Kidney epithelial cell (primary cell): ENCODE data around the gene LENG8. TPM values are rescaled to one million over a fixed set of nuclear protein-coding genes. Genes with fewer than 3 reads are reported as not detected.

Experiments
- DNase-seq: peaks from one replicate; pipeline ENCODE4 v3.0.0-alpha.2; 2010; ENCODE audit warnings: low read depth
- H3K27me3 ChIP-seq: 2 replicates; pipeline ENCODE4 v1.6.0; 2011; ENCODE audit warnings: low read length; ENCODE audit not compliant: control insufficient read depth, insufficient read depth
- H3K36me3 ChIP-seq: 2 replicates; pipeline ENCODE4 v1.5.1; 2011; ENCODE audit warnings: low read length; ENCODE audit not compliant: control insufficient read depth, insufficient read depth
- H3K4me3 ChIP-seq: 2 replicates; pipeline ENCODE4 v1.5.1; 2011; ENCODE audit warnings: low read depth, mild to moderate bottlenecking, control low read depth, low read length
- total RNA-seq: library from RNA; depleted of rRNA; stranded (reverse); fragments of >200 nt; gene quantifications from 2 replicates; pipeline ENCODE4 v1.2.3, GENCODE V29; 2015
- TF ChIP-seq, protein P1 (sequence below): IDR thresholded peaks from 2 replicates; pipeline ENCODE4 v1.5.1; 2011; ENCODE audit warnings: mild to moderate bottlenecking, moderate library complexity, low read length, control low read depth, inconsistent platforms; ENCODE audit not compliant: insufficient read depth, poor library complexity, severe bottlenecking

The LENG8 gene
- total RNA-seq, 1 donor from 2014 or later = 61.3 TPM

DNA sequence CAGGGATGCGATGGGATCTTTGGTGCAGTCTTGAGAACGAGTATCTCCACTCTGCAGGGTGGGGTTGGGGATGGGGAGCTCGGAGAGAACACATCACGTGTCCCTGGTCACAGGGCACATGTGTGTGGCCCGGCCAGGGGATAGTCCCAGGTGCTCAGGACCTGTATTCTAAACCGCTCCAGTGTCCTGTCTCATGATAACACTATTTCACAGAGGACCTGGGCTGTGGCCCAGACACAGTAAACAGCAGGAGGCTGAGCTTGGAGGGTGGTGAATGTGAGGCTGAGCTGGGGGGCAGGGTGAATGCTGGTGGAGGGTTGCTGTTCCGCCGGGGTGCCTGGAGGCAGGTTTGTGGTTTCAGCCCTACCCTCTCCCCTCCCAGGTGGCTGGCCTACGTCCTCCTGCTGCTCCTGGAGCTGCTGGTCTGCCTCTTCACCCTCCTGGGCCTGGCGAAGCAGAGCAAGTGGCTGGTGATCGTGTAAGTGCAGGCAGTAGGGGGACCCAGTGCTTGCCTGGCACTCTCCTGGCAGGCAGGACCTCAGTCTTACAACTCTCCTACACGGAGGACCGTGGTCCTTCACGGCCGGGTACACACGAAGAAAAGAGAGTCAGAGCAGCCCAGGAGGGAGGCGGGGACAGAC is 22.6 kb upstream of the LENG8 start:
- DNase-seq = no peak
- H3K4me3 ChIP-seq = no peak overlapping the region
- peaks cover 35% of the 10 kb centered on the region for H3K27me3 ChIP-seq
- H3K36me3 ChIP-seq = no peaks in the 10 kb centered on the region
- TF ChIP-seq, protein P1, sequence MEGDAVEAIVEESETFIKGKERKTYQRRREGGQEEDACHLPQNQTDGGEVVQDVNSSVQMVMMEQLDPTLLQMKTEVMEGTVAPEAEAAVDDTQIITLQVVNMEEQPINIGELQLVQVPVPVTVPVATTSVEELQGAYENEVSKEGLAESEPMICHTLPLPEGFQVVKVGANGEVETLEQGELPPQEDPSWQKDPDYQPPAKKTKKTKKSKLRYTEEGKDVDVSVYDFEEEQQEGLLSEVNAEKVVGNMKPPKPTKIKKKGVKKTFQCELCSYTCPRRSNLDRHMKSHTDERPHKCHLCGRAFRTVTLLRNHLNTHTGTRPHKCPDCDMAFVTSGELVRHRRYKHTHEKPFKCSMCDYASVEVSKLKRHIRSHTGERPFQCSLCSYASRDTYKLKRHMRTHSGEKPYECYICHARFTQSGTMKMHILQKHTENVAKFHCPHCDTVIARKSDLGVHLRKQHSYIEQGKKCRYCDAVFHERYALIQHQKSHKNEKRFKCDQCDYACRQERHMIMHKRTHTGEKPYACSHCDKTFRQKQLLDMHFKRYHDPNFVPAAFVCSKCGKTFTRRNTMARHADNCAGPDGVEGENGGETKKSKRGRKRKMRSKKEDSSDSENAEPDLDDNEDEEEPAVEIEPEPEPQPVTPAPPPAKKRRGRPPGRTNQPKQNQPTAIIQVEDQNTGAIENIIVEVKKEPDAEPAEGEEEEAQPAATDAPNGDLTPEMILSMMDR = no peak

DNA sequence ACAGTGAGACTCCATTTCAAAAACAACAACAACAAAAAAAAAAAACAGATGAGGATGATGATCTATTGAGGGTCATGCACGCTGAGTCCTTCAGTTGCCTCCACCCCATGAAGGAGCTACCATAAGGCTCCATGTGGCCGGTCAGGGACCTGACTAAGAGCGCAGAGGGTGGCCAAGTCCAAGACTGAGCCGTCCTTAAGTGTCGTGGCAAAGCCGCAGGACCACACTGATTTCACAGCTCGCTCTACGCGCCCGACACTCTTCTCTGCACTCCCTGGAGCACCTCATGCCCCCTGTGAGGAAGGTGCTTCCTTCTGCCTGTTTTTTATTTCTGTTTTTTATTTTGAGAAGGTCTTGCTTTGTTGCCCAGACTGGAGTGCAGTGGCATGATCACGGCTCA is 21.4 kb upstream of the LENG8 start:
- Histone ChIP-seq H3K4me3 (no peak overlapping the region), H3K36me3 (no peaks in the 10 kb centered on the region), H3K27me3 (peaks cover 28% of the 10 kb centered on the region)
- no peak for DNase-seq
- TF ChIP-seq, protein P1 = no peak

DNA sequence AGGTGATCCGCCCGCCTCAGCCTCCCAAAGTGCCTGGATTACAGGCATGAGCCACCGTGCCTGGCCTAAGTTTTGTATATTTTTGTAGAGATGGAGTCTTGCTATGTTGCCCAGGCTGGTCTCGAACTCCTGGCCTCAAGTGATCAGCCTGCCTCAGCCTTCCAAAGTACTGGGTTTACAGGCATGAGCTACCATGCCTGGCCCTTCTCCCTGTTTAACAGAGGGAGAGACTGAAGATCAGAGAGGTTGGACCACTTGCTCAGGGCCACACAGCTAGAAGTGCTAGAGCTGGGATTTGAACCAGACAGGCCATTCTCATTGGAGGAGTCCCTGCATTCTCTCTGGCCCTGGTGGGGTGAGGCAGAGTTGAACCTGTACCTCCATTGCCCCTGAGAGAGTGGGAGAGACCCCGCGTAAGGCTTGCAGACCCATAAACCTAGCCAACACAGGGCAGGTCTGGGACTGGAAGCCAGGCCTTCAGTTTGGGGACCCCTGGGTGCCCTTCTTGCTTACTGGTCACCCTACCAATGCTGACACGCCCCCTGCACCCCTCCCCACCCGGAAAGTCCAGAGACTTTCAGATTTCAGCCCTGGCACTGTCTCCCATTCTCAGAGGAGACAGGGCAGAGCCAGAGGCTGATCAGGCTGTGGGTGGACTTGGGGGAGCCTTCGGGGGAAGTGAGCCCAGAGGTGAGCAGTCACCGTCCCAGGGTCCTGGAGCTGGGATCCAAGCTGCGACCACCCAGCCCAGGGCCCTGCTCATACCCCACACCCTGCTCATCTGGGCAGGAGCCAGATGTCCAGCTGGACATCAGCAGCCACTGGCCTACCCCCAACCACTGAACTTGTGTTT is 20.4 kb upstream of the LENG8 start:
- no peaks in the 10 kb centered on the region for H3K36me3 ChIP-seq
- TF ChIP-seq, protein P1 = no peak

DNA sequence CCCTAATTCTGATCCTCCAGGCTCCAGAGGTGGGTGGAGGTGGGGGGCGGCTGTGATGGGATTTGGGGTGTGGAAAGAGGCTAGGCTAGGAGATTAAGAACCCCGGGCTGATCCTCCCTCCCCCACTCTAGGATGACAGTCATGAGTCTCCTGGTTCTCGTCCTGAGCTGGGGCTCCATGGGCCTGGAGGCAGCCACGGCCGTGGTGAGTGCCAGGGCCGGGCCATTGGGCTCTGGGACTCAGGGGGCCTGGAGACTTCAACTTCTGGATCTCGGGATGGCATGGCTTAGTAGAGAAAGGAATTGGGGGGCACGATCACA is 19.9 kb upstream of the LENG8 start:
- DNase-seq = no peak
- TF ChIP-seq, protein P1 = no peak
- H3K27me3 ChIP-seq = peaks cover 28% of the 10 kb centered on the region
- no peaks in the 10 kb centered on the region for H3K36me3 ChIP-seq
- H3K4me3 ChIP-seq = no peak overlapping the region

More for the DNA sequence above, 20.4 kb upstream of the LENG8 start:
- Histone ChIP-seq H3K27me3 (peaks cover 28% of the 10 kb centered on the region), H3K4me3 (no peak overlapping the region)
- no peak for DNase-seq

DNA sequence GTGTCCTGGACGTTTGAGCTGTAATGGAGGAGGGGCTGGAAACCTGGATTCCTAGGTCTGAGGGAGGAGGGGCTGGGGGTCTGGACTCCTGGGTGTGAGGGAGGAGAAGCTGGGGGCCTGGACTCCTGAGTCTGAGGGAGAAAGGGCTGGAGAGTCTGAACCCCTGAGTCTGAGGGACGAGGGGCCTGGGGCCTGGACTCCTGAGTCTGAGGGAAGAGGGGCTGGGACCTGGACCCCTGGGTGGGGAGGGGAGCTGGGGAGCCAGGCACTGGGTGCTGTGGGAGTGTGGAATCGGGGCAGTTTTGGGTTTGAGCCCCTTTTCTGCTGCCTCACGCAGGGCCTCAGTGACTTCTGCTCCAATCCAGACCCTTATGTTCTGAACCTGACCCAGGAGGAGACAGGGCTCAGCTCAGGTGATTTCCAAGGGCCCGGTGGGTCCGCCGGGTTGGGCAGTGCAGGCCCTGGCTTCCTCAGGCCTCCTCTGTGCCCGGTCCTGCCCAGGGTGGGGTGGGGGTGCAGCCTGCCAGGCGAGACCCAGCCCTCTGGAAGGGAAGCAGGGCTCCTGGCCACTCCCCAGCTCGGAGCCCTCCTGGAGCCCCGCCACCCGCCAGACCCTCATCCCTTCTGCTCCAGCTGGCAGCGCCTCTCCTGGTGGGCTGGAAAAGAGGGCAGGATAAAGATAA is 19.3 kb upstream of the LENG8 start:
- TF ChIP-seq, protein P1 = no peak
- no peak for DNase-seq
- no peaks in the 10 kb centered on the region for H3K36me3 ChIP-seq
- H3K4me3 ChIP-seq = no peak overlapping the region
- peaks cover 28% of the 10 kb centered on the region for H3K27me3 ChIP-seq
